Measurements from ENCODE around the gene C17orf58. TPM values are rescaled to one million over a fixed set of nuclear protein-coding genes. Genes with fewer than 3 reads are reported as not detected.

C17orf58 gene
- total RNA-seq, 4 donors from 2014 or later = 0.80 to 19.5 (median 8.1) TPM

DNA sequence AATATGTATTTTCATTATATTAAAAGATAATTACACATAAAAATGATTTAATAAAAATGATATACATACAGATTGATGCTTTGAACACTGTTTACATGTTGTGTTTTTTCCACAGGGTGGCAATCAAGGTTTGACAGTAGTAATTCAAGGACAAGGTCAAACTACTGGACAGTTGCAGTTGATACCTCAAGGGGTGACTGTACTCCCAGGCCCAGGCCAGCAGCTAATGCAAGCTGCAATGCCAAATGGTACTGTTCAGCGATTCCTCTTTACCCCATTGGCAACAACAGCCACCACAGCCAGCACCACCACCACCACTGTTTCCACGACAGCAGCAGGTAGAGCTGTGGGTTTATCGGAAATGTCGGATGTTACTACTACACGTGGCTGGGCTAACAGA is 52.2 kb downstream of the C17orf58 start:
- H3K36me3 ChIP-seq = peaks cover 0 to 85% (median 41%) of the 10 kb centered on the region in 4 donors
- 91% methylated on average over 5 of the region's 5 CpGs; no CpG with 5 or more reads in 1 of the 2 donors for WGBS, 2 donors (ENCODE audit: low coverage in 1 of 2)
- H3K4me3 ChIP-seq = no peak overlapping the region
- H3K4me1 ChIP-seq = no peaks in the 10 kb centered on the region
- no peak overlapping the region for H3K27ac ChIP-seq
- H3K27me3 ChIP-seq = no peaks in the 10 kb centered on the region
- no peak for DNase-seq
- intact Hi-C loops (cut with DNase I; ENCODE audit: low total_unique reads) = no loop called here
- H3K9me3 ChIP-seq = no peaks in the 10 kb centered on the region
- TF ChIP-seq POLR2A (IDR thresholded peaks at IDR 0.05) = no peak
- no peak for TF ChIP-seq EP300 (IDR thresholded peaks at IDR 0.05; ENCODE audit: low read depth)
- TF ChIP-seq, protein P1, sequence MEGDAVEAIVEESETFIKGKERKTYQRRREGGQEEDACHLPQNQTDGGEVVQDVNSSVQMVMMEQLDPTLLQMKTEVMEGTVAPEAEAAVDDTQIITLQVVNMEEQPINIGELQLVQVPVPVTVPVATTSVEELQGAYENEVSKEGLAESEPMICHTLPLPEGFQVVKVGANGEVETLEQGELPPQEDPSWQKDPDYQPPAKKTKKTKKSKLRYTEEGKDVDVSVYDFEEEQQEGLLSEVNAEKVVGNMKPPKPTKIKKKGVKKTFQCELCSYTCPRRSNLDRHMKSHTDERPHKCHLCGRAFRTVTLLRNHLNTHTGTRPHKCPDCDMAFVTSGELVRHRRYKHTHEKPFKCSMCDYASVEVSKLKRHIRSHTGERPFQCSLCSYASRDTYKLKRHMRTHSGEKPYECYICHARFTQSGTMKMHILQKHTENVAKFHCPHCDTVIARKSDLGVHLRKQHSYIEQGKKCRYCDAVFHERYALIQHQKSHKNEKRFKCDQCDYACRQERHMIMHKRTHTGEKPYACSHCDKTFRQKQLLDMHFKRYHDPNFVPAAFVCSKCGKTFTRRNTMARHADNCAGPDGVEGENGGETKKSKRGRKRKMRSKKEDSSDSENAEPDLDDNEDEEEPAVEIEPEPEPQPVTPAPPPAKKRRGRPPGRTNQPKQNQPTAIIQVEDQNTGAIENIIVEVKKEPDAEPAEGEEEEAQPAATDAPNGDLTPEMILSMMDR (IDR thresholded peaks at IDR 0.05) = no peak
- TF ChIP-seq POLR2AphosphoS5 (IDR thresholded peaks at IDR 0.05) = no peak
- in situ Hi-C loops (cut with MboI; ENCODE audit: low pct_ligation_motif_present in 1 of 4, low pct_unique_long_range_greater_than_20kb in 1 of 4, low sequenced_read_pairs in 3 of 4) = no loop called here

DNA sequence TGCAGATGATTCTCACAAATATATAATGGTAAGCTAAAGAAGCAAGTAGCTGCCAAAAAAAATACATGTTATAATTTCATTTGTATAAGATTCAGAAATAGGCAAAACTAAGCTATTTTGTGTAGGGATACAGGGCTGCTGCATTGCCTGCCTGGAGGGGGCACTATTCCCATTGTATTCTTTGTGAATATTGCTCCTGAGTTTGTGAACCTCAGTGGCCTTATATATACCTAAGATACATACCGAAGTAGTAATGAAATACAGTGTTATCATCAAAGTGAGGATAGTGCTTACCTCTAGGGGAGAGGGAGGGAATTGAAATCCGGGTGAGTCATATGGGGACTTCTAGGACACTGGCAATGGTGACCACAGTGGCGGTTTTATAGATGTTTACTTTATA is 53.5 kb downstream of the C17orf58 start:
- DNase-seq = no peak
- Histone ChIP-seq H3K9me3 (no peaks in the 10 kb centered on the region), H3K36me3 (peaks cover 0 to 74% (median 35%) of the 10 kb centered on the region in 4 donors), H3K4me3 (no peak overlapping the region), H3K4me1 (no peaks in the 10 kb centered on the region), H3K27me3 (no peaks in the 10 kb centered on the region), H3K27ac (no peak overlapping the region)
- WGBS, 2 donors (ENCODE audit: low coverage in 1 of 2) = 82 to 83% methylated on average over 3 of the region's 3 CpGs
- intact Hi-C loops (cut with DNase I; ENCODE audit: low total_unique reads) (no loop called here), in situ Hi-C loops (cut with MboI; ENCODE audit: low pct_ligation_motif_present in 1 of 4, low pct_unique_long_range_greater_than_20kb in 1 of 4, low sequenced_read_pairs in 3 of 4) (no loop called here)
- TF ChIP-seq, protein P1 (IDR thresholded peaks at IDR 0.05) = peak in 4 of 5 experiments; percentile 9 to 31 (median 24)
- TF ChIP-seq EP300 (IDR thresholded peaks at IDR 0.05; ENCODE audit: low read depth) (no peak), POLR2AphosphoS5 (IDR thresholded peaks at IDR 0.05) (no peak), POLR2A (IDR thresholded peaks at IDR 0.05) (no peak)

Small RNA genes within 50 kb of the gene (small RNA-seq; reads per million reads assigned to genes)
- gene RN7SL622P = 0 reads per million in 4 donors

Other genes with a start within 250 kb of the C17orf58 start
- gene BPTF, start 171.0 kb downstream of the C17orf58 start, total RNA-seq = 100 to 1,000 TPM in 2 of 4 donors, 10 to 100 TPM in 2; 70.3 to 158 (median 86.7) TPM
- 10 to 100 TPM in 3 of 4 donors, 1 to 10 TPM in 1; 3.4 to 21.5 (median 11.0) TPM for gene KPNA2, start 39.3 kb upstream of the C17orf58 start, total RNA-seq